Fibroblast of skin of right quadriceps (primary cell): ENCODE data around the gene DGCR6L.
"Not testable (repeated sequence)": the region's sequence is repeated elsewhere in the genome, so short reads cannot be mapped to it uniquely, and the experiment has no call there.

Experiments
- DNase-seq: peaks from one replicate; pipeline ENCODE4 v3.0.0-alpha.2; 2013

DGCR6L gene

GRCh38 chr22:20319745-20320658 lies at the start of gene DGCR6L:
Gene DGCR6L (minus strand): TSS chr22:20320060. CDS start chr22:20319988, 72 bp downstream.
- peak; percentile 95 for DNase-seq

GRCh38 chr22:20368875-20369274 lies 49.0 kb upstream of the DGCR6L start:
- not testable (repeated sequence) for DNase-seq

GRCh38 chr22:20366841-20367240 lies 47.0 kb upstream of the DGCR6L start:
- DNase-seq = not testable (repeated sequence)

- DNase-seq = peak; percentile 29
Measured at GRCh38 chr22:20364335-20365260, 44.7 kb upstream of the DGCR6L start.

DNA sequence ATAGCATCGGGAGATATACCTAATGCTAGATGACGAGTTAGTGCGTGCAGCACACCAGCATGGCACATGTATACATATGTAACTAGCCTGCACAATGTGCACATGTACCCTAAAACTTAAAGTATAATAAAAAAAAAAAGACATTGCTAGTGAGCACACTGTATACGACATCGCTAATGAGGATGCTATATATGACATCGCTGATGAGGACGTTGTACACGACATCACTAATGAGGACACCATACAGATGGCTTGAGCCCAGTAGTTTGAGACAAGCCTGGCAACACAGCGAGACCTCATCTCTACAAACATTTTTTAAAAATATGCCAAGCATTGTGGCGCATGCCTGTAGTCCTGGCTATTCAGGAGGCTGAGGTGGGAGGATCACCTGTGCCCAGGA lies 42.5 kb upstream of the DGCR6L start:
- DNase-seq = not testable (repeated sequence)

DNA sequence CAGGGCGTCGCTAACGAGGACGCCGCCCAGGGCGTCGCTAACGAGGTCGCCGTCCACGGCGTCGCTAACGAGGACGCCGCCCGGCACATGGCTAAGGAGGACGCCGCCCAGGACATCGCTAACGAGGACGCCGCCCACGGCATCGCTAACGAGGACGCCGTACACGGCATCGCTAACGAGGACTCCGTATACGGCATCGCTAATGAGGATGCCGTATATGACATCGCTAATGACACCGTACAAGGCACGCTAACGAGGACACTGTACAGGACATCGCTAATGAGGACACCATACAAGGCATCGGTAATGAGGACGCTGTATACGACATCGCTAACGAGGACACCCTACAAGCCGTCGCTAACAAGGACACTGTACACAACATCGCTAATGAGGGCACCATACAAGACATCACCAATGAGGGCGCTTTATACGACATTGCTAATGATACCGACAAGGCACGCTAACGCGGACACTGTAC lies 41.9 kb upstream of the DGCR6L start:
- DNase-seq = not testable (repeated sequence)

DNA sequence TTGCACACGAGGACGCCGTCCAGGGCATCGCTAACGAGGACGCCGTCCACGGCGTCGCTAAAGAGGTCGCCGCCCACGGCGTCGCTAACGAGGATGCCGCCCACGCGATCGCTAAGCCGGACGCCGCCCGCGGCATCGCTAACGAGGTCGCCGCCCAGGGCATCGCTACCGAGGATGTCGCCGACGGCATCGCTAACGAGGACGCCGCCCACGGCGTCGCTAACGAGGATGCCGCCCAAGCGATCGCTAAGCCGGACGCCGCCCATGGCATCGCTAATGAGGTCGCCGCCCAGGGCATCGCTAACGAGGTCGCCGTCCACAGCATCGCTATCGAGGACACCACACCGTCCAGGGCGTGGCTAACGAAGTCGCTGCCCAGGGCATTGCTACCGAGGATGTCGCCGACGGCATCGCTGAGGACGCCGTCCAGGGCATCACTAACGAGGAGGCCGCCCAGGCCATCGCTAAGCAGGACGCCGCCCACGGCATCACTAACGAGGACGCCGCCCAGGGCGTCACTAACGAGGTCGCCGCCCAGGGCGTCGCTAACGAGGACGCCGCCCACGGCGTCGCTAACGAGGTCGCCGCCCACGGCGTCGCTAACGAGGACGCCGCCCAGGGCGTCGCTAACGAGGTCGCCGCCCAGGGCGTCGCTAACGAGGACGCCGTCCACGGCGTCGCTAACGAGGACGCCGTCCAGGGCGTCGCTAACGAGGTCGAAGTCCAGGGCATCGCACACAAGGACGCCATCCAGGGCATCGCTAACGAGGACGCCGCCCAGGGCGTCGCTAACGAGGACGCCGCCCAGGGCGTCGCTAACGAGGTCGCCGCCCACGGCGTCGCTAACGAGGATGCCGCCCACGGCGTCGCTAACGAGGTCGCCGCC lies 41.2 kb upstream of the DGCR6L start:
- DNase-seq = not testable (repeated sequence)

GRCh38 chr22:20360261-20360660 lies 40.4 kb upstream of the DGCR6L start:
- DNase-seq = not testable (repeated sequence)

GRCh38 chr22:20358503-20359239 lies 38.8 kb upstream of the DGCR6L start:
- DNase-seq = not testable (repeated sequence)

DNA sequence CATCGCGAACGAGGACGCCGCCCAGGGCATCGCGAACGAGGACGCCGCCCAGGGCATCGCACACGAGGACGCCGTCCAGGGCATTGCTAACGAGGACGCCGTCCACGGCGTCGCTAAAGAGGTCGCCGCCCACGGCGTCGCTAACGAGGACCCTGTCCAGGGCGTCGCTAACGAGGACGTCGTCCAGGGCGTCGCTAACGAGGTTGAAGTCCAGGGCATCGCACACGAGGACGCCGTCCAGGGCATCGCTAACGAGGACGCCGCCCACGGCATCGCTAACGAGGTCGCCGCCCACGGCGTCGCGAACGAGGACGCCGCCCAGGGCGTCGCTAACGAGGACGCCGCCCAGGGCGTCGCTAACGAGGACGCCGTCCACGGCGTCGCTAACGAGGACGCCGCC lies 38.1 kb upstream of the DGCR6L start:
- DNase-seq = not testable (repeated sequence)

GRCh38 chr22:20356906-20357305 lies 37.0 kb upstream of the DGCR6L start:
- DNase-seq = not testable (repeated sequence)

DNA sequence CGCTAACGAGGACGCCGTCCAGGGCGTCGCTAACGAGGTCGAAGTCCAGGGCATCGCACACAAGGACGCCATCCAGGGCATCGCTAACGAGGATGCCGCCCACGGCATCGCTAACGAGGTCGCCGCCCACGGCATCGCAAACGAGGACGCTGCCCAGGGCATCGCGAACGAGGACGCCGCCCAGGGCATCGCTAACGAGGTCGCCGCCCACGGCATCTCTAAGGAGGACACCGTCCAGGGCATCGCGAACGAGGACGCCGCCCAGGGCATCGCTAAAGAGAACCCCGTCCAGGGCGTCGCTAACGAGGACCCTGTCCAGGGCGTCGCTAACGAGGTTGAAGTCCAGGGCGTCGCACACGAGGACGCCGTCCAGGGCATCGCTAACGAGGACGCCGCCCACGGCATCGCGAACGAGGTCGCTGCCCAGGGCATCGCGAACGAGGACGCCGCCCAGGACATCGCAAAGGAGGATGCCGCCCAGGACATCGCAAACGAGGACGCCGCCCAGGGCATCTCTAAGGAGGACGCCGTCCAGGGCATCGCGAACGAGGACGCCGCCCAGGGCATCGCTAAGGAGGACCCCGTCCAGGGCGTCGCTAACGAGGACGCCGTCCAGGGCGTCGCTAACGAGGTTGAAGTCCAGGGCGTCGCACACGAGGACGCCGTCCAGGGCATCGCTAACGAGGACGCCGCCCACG lies 36.2 kb upstream of the DGCR6L start:
- DNase-seq = not testable (repeated sequence)

DNA sequence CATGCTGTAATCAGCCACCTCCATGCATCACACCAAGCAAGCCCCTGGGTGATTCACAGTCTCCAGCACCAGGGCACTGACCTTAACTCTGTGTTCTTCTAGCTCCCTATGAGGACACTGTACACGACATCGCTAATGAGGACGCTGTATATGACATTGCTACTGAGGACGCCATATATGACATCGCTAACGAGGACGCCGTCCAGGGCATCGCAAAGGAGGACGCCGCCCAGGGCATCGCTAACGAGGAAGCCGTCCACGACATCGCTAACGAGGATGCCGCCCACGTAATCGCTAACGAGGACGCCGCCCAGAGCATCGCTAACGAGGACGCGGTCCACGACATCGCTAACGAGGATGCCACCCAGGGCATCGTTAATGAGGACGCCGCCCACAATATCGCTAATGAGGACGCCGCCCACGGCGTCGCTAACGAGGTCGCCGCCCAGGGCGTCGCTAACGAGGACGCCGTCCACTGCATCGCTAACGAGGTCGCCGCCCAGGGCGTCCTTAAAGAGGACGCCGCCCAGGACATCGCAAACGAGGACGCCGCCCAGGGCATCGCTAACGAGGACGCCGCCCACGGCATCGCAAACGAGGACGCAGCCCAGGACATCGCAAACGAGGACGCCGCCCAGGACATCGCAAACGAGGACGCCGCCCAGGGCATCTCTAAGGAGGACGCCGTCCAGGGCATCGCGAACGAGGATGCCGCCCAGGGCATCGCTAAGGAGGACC lies 34.5 kb upstream of the DGCR6L start:
- no peak for DNase-seq

GRCh38 chr22:20352536-20352935 lies 32.7 kb upstream of the DGCR6L start:
- DNase-seq = not testable (repeated sequence)

DNA sequence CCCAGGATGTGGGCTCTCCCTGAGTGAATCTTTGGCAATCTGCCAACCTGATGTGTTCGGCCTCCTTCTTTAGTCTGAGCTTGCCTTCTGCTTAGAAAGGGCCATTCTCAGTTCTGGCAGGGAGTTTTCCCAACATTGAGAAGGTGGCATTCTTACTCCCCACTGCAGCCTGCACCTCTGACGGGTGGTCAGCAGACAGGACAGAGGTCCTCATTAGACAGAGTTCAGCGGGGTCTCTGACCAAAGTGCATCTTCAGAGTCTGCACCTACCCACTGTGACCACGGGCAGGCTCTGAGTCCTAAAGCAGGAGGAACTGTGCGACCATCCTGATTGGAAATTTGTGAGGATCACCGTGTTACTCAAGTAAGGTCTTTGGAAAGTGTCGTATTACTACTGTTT lies 26.7 kb upstream of the DGCR6L start:
- not testable (repeated sequence) for DNase-seq

- DNase-seq = not testable (repeated sequence)
Measured at GRCh38 chr22:20338291-20338690, 18.4 kb upstream of the DGCR6L start.

- not testable (repeated sequence) for DNase-seq
Measured at GRCh38 chr22:20337807-20338206, 17.9 kb upstream of the DGCR6L start.

- not testable (repeated sequence) for DNase-seq
Measured at GRCh38 chr22:20336561-20336960, 16.7 kb upstream of the DGCR6L start.

- not testable (repeated sequence) for DNase-seq
Measured at GRCh38 chr22:20328569-20328930, 8.7 kb upstream of the DGCR6L start.

DNA sequence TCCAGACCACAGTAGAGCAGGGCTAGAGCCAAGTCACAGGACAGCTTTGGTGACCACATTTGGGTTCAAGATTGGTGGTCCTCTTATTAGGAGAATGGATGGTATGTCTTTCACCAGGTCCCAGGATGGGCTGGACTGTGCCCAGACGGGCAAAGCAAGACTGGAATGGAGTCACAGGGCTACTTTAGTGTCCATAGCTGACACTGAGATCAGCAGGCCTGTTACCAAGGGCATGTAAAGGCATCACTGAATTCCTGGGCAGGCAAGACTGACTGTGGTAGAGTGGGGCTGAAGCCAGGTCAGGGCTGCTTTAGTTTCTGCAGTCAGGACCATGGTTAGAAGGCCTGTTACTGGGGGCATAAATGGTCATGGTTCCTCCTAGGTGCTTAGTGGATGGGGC lies 6.1 kb upstream of the DGCR6L start:
- not testable (repeated sequence) for DNase-seq
